Activated CD4-positive, alpha-beta T cell treated with anti-CD3 and anti-CD28 coated beads for 36 hours (primary cell): Measurements from ENCODE around the gene SULT1C3. TPM values are rescaled to one million over a fixed set of nuclear protein-coding genes. Genes with fewer than 3 reads are reported as not detected.
"Not testable (repeated sequence)": the region's sequence is repeated elsewhere in the genome, so short reads cannot be mapped to it uniquely, and the experiment has no call there.

Source experiments
- ATAC-seq: fragments of 200-7000 bp; cut with Tn5 transposase; one replicate; pipeline ENCODE4 v1.10.0; 2021; ENCODE audit warnings: mild to moderate bottlenecking, moderate library complexity
- CTCF ChIA-PET: fragments of 350-600 bp; sonication (Branson Sonifier 250); formaldehyde crosslinking; loops from one replicate; lab custom pipeline; 2021; ENCODE audit warnings: antibody characterized with exemption; lab: Charles Lee
- POLR2A ChIA-PET: fragments of 350-600 bp; sonication (Branson Sonifier 250); formaldehyde crosslinking; loops from one replicate; lab custom pipeline; 2021; ENCODE audit warnings: antibody characterized with exemption, inconsistent platforms; lab: Charles Lee
- DNase-seq: peaks from one replicate; pipeline ENCODE4 v3.0.0-alpha.2; 2020
- H3K27ac Mint-ChIP-seq: one replicate; pipeline ENCODE4 v1.8.0; 2021; ENCODE audit warnings: mixed read lengths
- H3K27me3 Mint-ChIP-seq: one replicate; pipeline ENCODE4 v1.8.0; 2021; ENCODE audit warnings: mixed read lengths
- H3K36me3 Mint-ChIP-seq: one replicate; pipeline ENCODE4 v1.8.0; 2021; ENCODE audit warnings: low read depth, mixed read lengths
- H3K4me1 Mint-ChIP-seq: one replicate; pipeline ENCODE4 v1.8.0; 2021; ENCODE audit warnings: mixed read lengths
- H3K4me3 Mint-ChIP-seq: one replicate; pipeline ENCODE4 v1.8.0; 2021; ENCODE audit warnings: mild to moderate bottlenecking, moderate library complexity, mixed read lengths
- H3K9me3 Mint-ChIP-seq: one replicate; pipeline ENCODE4 v1.8.0; 2021; ENCODE audit warnings: low read depth, mixed read lengths
- intact Hi-C, 2 experiments: fragments of 100-400 bp; cut with DNase I in 1 of 2; cut with micrococcal nuclease in 1 of 2; formaldehyde crosslinking; loops; one replicate each; pipeline versions ENCODE4 v1.14.2 to v1.15.1; 2022 to 2024; cut with DNase I, micrococcal nuclease
- total RNA-seq, 2 experiments: library from RNA; stranded (reverse); gene quantifications; one replicate each; pipeline ENCODE4 v1.2.3, GENCODE V29; 2021

Gene SULT1C3
- total RNA-seq, 2 experiments from 2014 or later: not detected

GRCh38 chr2:108279468-108279867, 39.7 kb downstream of the SULT1C3 start:
- ChIA-PET POLR2A (no interaction called here), CTCF (no interaction called here)
- Mint-ChIP-seq H3K27me3 (peaks cover 9% of the 10 kb centered on the region), H3K27ac (no peak overlapping the region), H3K4me3 (no peak overlapping the region), H3K36me3 (no peaks in the 10 kb centered on the region), H3K9me3 (no peaks in the 10 kb centered on the region), H3K4me1 (no peaks in the 10 kb centered on the region)
- intact Hi-C loops: no loop called here
- no peak for DNase-seq
- ATAC-seq: no peak

GRCh38 chr2:108280466-108280865, 40.7 kb downstream of the SULT1C3 start:
- Mint-ChIP-seq H3K4me1 (no peaks in the 10 kb centered on the region), H3K36me3 (no peaks in the 10 kb centered on the region), H3K27ac (no peak overlapping the region), H3K9me3 (peaks cover 2% of the 10 kb centered on the region), H3K27me3 (peaks cover 16% of the 10 kb centered on the region), H3K4me3 (no peak overlapping the region)
- ChIA-PET POLR2A (no interaction called here), CTCF (interaction anchor here (0.7 kb wide), 1 partner anchor 206 kb away, joined by 3 read pairs; no protein-coding TSS in a partner anchor)
- intact Hi-C loops: no loop called here
- ATAC-seq: no peak
- DNase-seq: no peak

- H3K4me1 Mint-ChIP-seq, H3K27ac Mint-ChIP-seq, intact Hi-C loops, ATAC-seq, DNase-seq, H3K36me3 Mint-ChIP-seq, H3K9me3 Mint-ChIP-seq, H3K4me3 Mint-ChIP-seq, POLR2A ChIA-PET: not testable (repeated sequence)
- CTCF ChIA-PET: interaction anchor here (0.5 kb wide), 1 partner anchor 571 kb away, joined by 3 read pairs; no protein-coding TSS in a partner anchor
- H3K27me3 Mint-ChIP-seq: peaks cover 11% of the 10 kb centered on the region
Observed at GRCh38 chr2:108284566-108284965, 44.8 kb downstream of the SULT1C3 start.

GRCh38 chr2:108285616-108286015, 45.8 kb downstream of the SULT1C3 start:
- peaks cover 11% of the 10 kb centered on the region for H3K27me3 Mint-ChIP-seq
- ChIA-PET POLR2A (no interaction called here), CTCF (no interaction called here)
- H3K4me1 Mint-ChIP-seq: no peaks in the 10 kb centered on the region
- no peak overlapping the region for H3K27ac Mint-ChIP-seq
- DNase-seq: no peak
- H3K36me3 Mint-ChIP-seq: no peaks in the 10 kb centered on the region
- ATAC-seq: no peak
- H3K9me3 Mint-ChIP-seq: peaks cover 2% of the 10 kb centered on the region
- intact Hi-C loops: no loop called here
- no peak overlapping the region for H3K4me3 Mint-ChIP-seq

- DNase-seq: no peak
- Mint-ChIP-seq H3K9me3 (peaks cover 2% of the 10 kb centered on the region), H3K4me3 (no peak overlapping the region), H3K36me3 (no peaks in the 10 kb centered on the region), H3K27me3 (peaks cover 11% of the 10 kb centered on the region), H3K4me1 (no peaks in the 10 kb centered on the region), H3K27ac (no peak overlapping the region)
- ChIA-PET CTCF (interaction anchor here (0.7 kb wide), 1 partner anchor 297 kb away, joined by 3 read pairs; no protein-coding TSS in a partner anchor), POLR2A (no interaction called here)
- ATAC-seq: no peak
- intact Hi-C loops: no loop called here
Observed at GRCh38 chr2:108287169-108287568, 47.4 kb downstream of the SULT1C3 start.

- POLR2A ChIA-PET: interaction anchor here (0.5 kb wide), 1 partner anchor 18 kb away, joined by 3 read pairs; no protein-coding TSS in a partner anchor
Observed at GRCh38 chr2:108288534-108289106, 48.9 kb downstream of the SULT1C3 start, which contains the start of gene SULT1C2. SULT1C2 (plus strand) TSS chr2:108288895; CDS start chr2:108293668, 4,773 bp downstream.

GRCh38 chr2:108293850-108294249, 54.1 kb downstream of the SULT1C3 start:
- ChIA-PET CTCF (no interaction called here), POLR2A (no interaction called here)
- H3K9me3 Mint-ChIP-seq: no peaks in the 10 kb centered on the region
- ATAC-seq (no peak), DNase-seq (no peak)
- H3K27me3 Mint-ChIP-seq: no peaks in the 10 kb centered on the region
- H3K27ac Mint-ChIP-seq: no peak overlapping the region
- H3K4me3 Mint-ChIP-seq: no peak overlapping the region
- H3K36me3 Mint-ChIP-seq: no peaks in the 10 kb centered on the region
- H3K4me1 Mint-ChIP-seq: no peaks in the 10 kb centered on the region
- intact Hi-C loops: no loop called here

More at GRCh38 chr2:108288534-108289106, 48.9 kb downstream of the SULT1C3 start, which contains the start of gene SULT1C2:
- H3K4me1 Mint-ChIP-seq: no peaks in the 10 kb centered on the region
- intact Hi-C loops: no loop called here
- ATAC-seq (no peak), DNase-seq (no peak)
- CTCF ChIA-PET: no interaction called here
- H3K4me3 Mint-ChIP-seq: no peak within 1 kb of the TSS
- peaks cover 2% of the 10 kb centered on the region for H3K9me3 Mint-ChIP-seq
- H3K36me3 Mint-ChIP-seq: no peaks in the 10 kb centered on the region
- no peak within 1 kb of the TSS for H3K27ac Mint-ChIP-seq
- peaks cover 11% of the 10 kb centered on the region for H3K27me3 Mint-ChIP-seq

GRCh38 chr2:108297436-108298141, 57.8 kb downstream of the SULT1C3 start:
- Mint-ChIP-seq H3K4me1 (no peaks in the 10 kb centered on the region), H3K9me3 (no peaks in the 10 kb centered on the region)

GRCh38 chr2:108301558-108301957, 61.8 kb downstream of the SULT1C3 start:
- Mint-ChIP-seq H3K4me1 (no peaks in the 10 kb centered on the region), H3K27me3 (peaks cover 5% of the 10 kb centered on the region), H3K9me3 (no peaks in the 10 kb centered on the region), H3K36me3 (no peaks in the 10 kb centered on the region), H3K27ac (no peak overlapping the region), H3K4me3 (no peak overlapping the region)
- intact Hi-C loops: no loop called here
- CTCF ChIA-PET: no interaction called here
- POLR2A ChIA-PET: no interaction called here
- ATAC-seq: no peak
- DNase-seq: no peak

More at GRCh38 chr2:108297436-108298141, 57.8 kb downstream of the SULT1C3 start:
- no peaks in the 10 kb centered on the region for H3K36me3 Mint-ChIP-seq
- ATAC-seq: no peak
- no peak overlapping the region for H3K27ac Mint-ChIP-seq
- ChIA-PET CTCF (interaction anchor here (0.8 to 1.1 kb wide), 2 partner anchors 143 to 216 kb away, joined by 3 read pairs; no protein-coding TSS in a partner anchor), POLR2A (no interaction called here)
- intact Hi-C loops: no loop called here
- no peak overlapping the region for H3K4me3 Mint-ChIP-seq
- no peak for DNase-seq
- peaks cover 2% of the 10 kb centered on the region for H3K27me3 Mint-ChIP-seq

- Mint-ChIP-seq H3K27ac (no peak overlapping the region), H3K27me3 (peaks cover 7% of the 10 kb centered on the region), H3K9me3 (no peaks in the 10 kb centered on the region), H3K36me3 (no peaks in the 10 kb centered on the region), H3K4me3 (no peak overlapping the region), H3K4me1 (no peaks in the 10 kb centered on the region)
- ChIA-PET POLR2A (no interaction called here), CTCF (interaction anchor here (0.8 kb wide), 1 partner anchor 1205 kb away, joined by 3 read pairs; no protein-coding TSS in a partner anchor)
- intact Hi-C loops: no loop called here
- DNase-seq: no peak
- no peak for ATAC-seq
Observed at GRCh38 chr2:108304975-108305374, 65.2 kb downstream of the SULT1C3 start.

GRCh38 chr2:108305901-108306300, 66.1 kb downstream of the SULT1C3 start:
- H3K4me3 Mint-ChIP-seq: no peak overlapping the region
- intact Hi-C loops: no loop called here
- ATAC-seq (no peak), DNase-seq (no peak)
- H3K27me3 Mint-ChIP-seq: peaks cover 7% of the 10 kb centered on the region
- ChIA-PET POLR2A (interaction anchor here (0.7 kb wide), 1 partner anchor 17 kb away, joined by 3 read pairs; the partner anchor contains the start of gene SULT1C2), CTCF (no interaction called here)
- H3K9me3 Mint-ChIP-seq: no peaks in the 10 kb centered on the region
- no peaks in the 10 kb centered on the region for H3K4me1 Mint-ChIP-seq
- no peak overlapping the region for H3K27ac Mint-ChIP-seq
- no peaks in the 10 kb centered on the region for H3K36me3 Mint-ChIP-seq
